IPS-18c (cell line): ENCODE data around the gene RHBDD1.

Experiments
- H3K4me3 ChIP-seq: 2 replicates; pipeline ENCODE4 v1.7.0; 2013; ENCODE audit warnings: low read depth, mild to moderate bottlenecking, low read length, moderate library complexity; ENCODE audit not compliant: insufficient read depth
- H3K9me3 ChIP-seq: one replicate; pipeline ENCODE4 v1.6.1; 2013; ENCODE audit warnings: mild to moderate bottlenecking, low read length, moderate library complexity; ENCODE audit not compliant: control insufficient read depth, insufficient read depth

Gene RHBDD1

DNA sequence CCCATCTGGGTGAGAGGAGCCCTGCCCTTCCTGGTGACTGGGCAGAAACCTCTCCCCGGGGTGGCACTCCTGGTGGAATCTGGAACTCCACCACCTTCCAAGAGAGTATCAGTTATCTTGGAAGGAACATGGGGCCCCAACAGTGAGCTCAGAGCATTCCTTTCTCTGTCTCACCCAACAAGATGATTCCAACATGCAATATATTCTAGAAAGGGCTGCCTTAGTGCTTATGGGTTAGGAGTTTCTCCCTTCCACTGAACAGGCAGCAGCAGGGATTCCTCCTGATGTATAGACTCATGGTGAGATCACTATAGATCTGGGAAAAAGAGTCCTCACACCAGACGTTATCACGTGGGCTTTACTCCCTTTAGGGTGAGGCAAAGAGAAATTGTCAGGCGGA is 181.0 kb downstream of the RHBDD1 start:
- no peak overlapping the region for H3K4me3 ChIP-seq

DNA sequence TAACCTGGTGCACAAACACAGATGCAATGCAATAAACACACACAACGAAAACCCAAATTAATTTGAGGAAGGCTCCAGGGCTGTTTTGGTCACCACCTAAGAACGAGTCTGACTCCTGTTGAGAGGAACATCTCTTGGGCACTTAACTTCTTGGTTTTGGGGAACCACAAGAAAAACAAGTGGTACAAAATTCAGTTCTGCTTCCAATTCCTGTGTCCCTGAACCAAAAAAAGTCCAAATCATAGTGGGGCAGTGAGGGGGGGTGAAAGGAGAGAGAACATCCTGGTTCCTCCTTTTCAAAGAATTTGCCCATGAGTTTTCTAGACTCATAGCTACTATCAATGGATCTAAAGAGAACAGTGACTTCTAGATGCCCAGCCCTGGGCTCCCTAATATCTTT is 184.6 kb downstream of the RHBDD1 start:
- Histone ChIP-seq H3K9me3 (no peaks in the 10 kb centered on the region), H3K4me3 (no peak overlapping the region)

More for the DNA sequence above, 181.0 kb downstream of the RHBDD1 start:
- no peaks in the 10 kb centered on the region for H3K9me3 ChIP-seq

GRCh38 chr2:227022608-227023007 is 186.8 kb downstream of the RHBDD1 start:
- H3K4me3 ChIP-seq = no peak overlapping the region

GRCh38 chr2:227025510-227025909 is 189.7 kb downstream of the RHBDD1 start:
- Histone ChIP-seq H3K4me3 (no peak overlapping the region), H3K9me3 (no peaks in the 10 kb centered on the region)

More at GRCh38 chr2:227022608-227023007, 186.8 kb downstream of the RHBDD1 start:
- no peaks in the 10 kb centered on the region for H3K9me3 ChIP-seq

DNA sequence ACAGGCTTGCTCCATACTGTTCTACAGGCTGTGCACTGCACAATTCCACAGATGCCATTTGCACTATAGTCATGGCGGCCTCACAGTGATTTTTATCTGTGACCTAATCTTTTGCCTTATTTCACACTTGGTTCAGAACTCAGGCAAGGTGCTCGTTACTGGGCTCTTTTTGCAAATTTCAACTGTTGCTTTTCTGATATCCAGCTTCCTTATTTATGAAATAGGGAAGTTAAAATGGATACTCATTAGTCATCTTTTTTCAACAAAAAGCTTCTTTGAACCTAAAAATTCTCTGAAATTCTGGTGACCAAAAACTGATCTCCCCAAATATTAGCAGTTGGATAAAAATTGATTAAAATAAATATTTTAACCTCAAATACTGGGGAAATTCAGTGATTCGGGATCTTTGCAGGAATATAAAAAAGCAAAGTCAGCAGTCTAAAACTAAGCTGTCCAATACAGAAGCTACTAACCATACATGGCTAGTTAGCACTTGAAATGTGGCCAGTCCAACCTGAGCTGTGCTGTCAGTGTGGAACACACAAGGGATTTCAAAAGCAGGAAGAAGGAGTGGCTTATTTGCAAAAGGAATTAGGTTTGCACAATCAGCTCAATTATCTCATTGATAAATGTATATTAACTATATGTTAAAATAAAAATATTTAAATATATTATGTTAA is 193.7 kb downstream of the RHBDD1 start:
- H3K4me3 ChIP-seq = no peak overlapping the region
- no peaks in the 10 kb centered on the region for H3K9me3 ChIP-seq

DNA sequence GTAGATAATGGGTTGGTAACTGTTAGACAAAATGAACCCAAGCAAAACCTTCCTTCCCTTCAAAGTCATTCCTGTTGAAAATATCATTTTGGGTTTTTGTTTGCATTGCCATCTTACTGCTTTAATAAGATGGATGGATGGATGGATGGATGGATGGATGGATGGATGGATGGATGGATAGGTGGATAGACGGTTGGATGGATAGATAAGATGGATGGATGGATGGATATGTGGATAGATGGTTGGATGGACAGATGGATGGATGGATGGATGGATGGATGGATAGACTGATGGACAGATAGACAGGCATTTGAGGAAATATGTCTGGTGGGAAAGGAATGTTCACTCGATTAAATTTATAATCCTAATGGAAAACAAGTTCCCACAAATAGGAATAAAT is 194.9 kb downstream of the RHBDD1 start:
- H3K4me3 ChIP-seq = no peak overlapping the region

DNA sequence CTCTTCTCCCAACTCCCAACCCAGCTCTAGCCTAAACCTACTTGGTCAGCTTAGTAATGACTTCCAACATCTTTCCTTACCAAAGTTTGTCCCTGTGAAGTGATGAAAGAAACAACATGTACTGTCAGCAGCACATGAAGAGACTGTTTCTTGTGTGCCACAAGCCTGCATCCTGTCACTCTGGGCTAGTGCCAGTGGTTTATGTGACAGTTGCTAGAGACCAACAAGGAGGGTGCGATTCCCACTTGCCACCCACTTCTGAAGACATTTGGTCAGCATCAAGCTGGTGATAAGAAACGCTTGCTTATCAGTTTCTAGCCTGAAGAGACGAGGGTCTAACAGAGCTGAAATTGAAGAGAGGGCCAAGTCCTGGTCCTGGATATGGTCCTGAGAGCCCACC is 195.5 kb downstream of the RHBDD1 start:
- H3K9me3 ChIP-seq = no peaks in the 10 kb centered on the region
- H3K4me3 ChIP-seq = no peak overlapping the region

More for the DNA sequence above, 194.9 kb downstream of the RHBDD1 start:
- no peaks in the 10 kb centered on the region for H3K9me3 ChIP-seq

DNA sequence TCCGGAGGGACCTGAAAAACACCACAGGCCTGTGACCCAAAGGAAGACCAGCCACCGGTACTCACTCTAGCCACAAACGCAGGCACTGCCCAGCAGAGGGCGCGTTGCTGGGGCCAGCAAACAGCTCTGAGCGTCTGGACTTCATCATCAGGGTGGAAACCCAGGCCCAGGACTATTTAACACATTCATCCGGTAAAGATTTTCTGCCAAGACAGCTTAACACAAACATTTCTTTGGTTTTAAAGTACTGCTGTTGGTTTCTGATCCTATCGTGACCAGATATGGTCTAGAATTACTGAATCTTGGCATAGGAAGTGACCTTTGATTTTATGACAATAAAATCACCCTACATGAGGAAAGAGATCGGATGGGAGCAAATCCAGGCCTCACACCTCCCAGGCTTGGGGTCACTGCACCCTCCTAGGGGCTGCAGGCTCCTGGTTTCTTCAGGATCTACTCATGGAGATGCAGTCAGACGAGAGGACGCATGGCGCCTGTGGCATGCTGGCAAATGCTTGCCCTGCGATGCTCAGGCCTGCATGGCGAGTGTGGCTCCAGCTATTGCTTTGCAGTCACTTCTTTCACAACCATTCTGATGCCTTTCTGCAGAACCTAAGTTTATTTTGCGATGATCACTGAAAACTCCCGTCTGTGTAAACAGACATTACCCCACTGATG is 197.8 kb downstream of the RHBDD1 start:
- no peak overlapping the region for H3K4me3 ChIP-seq

GRCh38 chr2:227035711-227036367 is 200.0 kb downstream of the RHBDD1 start:
- H3K4me3 ChIP-seq = no peak overlapping the region
- no peaks in the 10 kb centered on the region for H3K9me3 ChIP-seq

More for the DNA sequence above, 197.8 kb downstream of the RHBDD1 start:
- no peaks in the 10 kb centered on the region for H3K9me3 ChIP-seq

- H3K9me3 ChIP-seq = no peaks in the 10 kb centered on the region
- no peak overlapping the region for H3K4me3 ChIP-seq
Observed at GRCh38 chr2:227036527-227036926, 200.7 kb downstream of the RHBDD1 start.

- no peak overlapping the region for H3K4me3 ChIP-seq
- H3K9me3 ChIP-seq = no peaks in the 10 kb centered on the region
Observed at GRCh38 chr2:227038550-227039189, 202.8 kb downstream of the RHBDD1 start.

- no peak overlapping the region for H3K4me3 ChIP-seq
- H3K9me3 ChIP-seq = no peaks in the 10 kb centered on the region
Observed at GRCh38 chr2:227043981-227044380, 208.1 kb downstream of the RHBDD1 start.
